Stimulated activated CD8-positive, alpha-beta memory T cell treated with anti-CD3 and anti-CD28 coated beads, Interleukin-2, amount 100 ng/mL, for 1 hour (primary cell): ENCODE data around the gene FMNL2.

ENCODE experiments used
- DNase-seq, 2 donors: peaks; one replicate each; pipeline ENCODE4 v3.0.0-alpha.2; 2020; ENCODE audit warnings: low read depth in 2 of 2

Gene FMNL2

GRCh38 chr2:152580714-152581113 lies 245.7 kb downstream of the FMNL2 start:
- DNase-seq = no peak

- no peak for DNase-seq
These were observed 246.4 kb downstream of the FMNL2 start for GRCh38 chr2:152581360-152581759.

GRCh38 chr2:152582081-152582480 lies 247.1 kb downstream of the FMNL2 start:
- no peak for DNase-seq

- DNase-seq = no peak
These were observed 248.7 kb downstream of the FMNL2 start for GRCh38 chr2:152583512-152584229.

- DNase-seq = no peak
These were observed 249.3 kb downstream of the FMNL2 start for GRCh38 chr2:152584301-152584700.

GRCh38 chr2:152585830-152586484 lies 251.0 kb downstream of the FMNL2 start:
- no peak for DNase-seq

- no peak for DNase-seq
These were observed 252.4 kb downstream of the FMNL2 start for GRCh38 chr2:152587187-152587947.

- no peak for DNase-seq
These were observed 254.0 kb downstream of the FMNL2 start for GRCh38 chr2:152588998-152589397.

GRCh38 chr2:152594022-152594766 lies 259.2 kb downstream of the FMNL2 start:
- DNase-seq = no peak

- DNase-seq = no peak
These were observed 259.8 kb downstream of the FMNL2 start for GRCh38 chr2:152594792-152595191.

GRCh38 chr2:152598975-152599759 lies 264.2 kb downstream of the FMNL2 start:
- DNase-seq = no peak

GRCh38 chr2:152600051-152600657 lies 265.2 kb downstream of the FMNL2 start:
- no peak for DNase-seq

- DNase-seq = no peak
These were observed 265.7 kb downstream of the FMNL2 start for GRCh38 chr2:152600697-152601096.

- DNase-seq = no peak
These were observed 267.8 kb downstream of the FMNL2 start for GRCh38 chr2:152602750-152603149.

- DNase-seq = no peak
These were observed 268.2 kb downstream of the FMNL2 start for GRCh38 chr2:152603166-152603565.

GRCh38 chr2:152606081-152606480 lies 271.1 kb downstream of the FMNL2 start:
- no peak for DNase-seq

- no peak for DNase-seq
These were observed 272.0 kb downstream of the FMNL2 start for GRCh38 chr2:152606941-152607340.

GRCh38 chr2:152607793-152608300 lies 272.9 kb downstream of the FMNL2 start:
- no peak for DNase-seq

- no peak for DNase-seq
These were observed 274.2 kb downstream of the FMNL2 start for GRCh38 chr2:152609154-152609553.

GRCh38 chr2:152609699-152610098 lies 274.7 kb downstream of the FMNL2 start:
- no peak for DNase-seq
